NCI-H1048 (cell line): ENCODE data around the gene DOCK1.

Source experiments
- DNase-seq: peaks from one replicate; lab custom pipeline; 2025; lab: John Stamatoyannopoulos, UW

The DOCK1 gene

DNA sequence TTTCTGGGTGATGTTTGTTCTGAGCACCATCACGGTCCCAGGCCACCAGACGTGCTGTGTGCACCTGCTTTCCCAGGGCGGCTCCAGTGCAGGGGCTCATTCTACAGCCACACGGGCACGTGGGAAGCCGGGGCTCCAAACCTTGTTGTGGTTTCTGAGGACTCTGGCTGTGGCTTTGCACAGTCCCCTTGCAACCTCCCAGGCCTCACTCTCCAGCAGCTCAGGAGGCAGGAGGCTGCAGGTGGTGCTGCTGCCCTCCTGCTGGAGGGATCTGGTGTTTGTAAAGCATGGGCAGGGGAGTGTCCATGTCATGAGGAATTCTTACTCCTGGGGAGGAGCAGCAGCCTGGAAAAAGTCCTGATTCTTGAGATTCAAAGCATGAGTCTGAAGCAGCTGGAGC lies 236.9 kb downstream of the DOCK1 start:
- DNase-seq, result no peak

DNA sequence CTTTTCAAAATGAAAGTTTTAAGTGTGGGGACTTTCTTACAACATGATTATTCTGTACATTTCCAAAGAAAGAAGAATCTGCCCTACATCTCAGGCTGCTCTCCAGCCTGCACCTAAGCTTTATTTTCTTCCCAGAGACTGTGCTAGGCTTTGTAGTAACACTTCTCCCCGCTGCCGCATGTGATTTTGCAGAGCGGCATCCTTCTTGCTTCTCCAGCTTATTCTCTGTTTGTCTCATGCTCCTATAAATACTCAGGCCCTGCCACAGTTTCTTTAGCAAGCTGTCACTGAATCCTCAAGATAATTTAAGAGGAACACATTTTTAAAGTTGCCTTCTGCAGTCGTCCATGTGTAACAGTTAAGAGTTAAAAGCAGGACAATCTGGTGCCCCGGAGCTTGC lies 237.6 kb downstream of the DOCK1 start:
- DNase-seq, result no peak

DNA sequence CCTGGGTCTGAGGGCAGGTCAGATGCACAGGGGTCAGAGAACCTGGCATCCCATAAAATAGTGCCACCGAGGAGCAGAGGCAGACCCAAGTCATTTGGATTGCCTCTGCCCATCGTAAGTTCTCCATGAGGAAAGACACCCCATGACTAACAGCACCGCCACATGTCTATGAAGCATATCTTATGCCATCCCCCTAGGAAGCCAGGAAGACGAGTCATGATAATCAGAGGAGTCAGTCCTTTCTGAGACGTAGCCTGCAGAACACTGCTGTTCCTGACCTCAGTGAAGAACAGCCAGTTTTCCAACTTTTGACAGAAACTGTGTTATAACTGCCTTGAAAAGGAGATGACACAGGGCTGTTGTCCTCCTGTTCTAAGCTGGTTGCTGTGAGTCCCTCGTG lies 239.9 kb downstream of the DOCK1 start:
- no peak for DNase-seq

DNA sequence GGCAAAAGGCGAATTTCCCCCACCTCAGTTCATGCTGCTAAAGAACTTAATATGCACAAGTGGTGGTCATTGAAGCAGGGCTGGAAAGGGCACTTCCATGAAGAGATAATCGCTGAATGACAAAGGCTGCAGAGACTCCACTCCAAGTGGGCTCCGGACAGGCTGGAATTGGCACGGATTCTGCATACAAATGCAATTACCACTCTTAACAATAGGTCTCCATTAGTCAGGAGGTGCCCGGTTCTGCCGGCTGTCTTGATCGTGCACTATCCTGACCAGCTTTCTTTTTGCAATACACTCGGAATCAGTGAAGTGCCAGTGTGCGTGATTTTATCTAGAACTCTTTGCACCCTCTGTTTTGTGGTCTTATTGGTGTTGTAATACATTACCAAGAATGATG lies 241.4 kb downstream of the DOCK1 start:
- no peak for DNase-seq

DNA sequence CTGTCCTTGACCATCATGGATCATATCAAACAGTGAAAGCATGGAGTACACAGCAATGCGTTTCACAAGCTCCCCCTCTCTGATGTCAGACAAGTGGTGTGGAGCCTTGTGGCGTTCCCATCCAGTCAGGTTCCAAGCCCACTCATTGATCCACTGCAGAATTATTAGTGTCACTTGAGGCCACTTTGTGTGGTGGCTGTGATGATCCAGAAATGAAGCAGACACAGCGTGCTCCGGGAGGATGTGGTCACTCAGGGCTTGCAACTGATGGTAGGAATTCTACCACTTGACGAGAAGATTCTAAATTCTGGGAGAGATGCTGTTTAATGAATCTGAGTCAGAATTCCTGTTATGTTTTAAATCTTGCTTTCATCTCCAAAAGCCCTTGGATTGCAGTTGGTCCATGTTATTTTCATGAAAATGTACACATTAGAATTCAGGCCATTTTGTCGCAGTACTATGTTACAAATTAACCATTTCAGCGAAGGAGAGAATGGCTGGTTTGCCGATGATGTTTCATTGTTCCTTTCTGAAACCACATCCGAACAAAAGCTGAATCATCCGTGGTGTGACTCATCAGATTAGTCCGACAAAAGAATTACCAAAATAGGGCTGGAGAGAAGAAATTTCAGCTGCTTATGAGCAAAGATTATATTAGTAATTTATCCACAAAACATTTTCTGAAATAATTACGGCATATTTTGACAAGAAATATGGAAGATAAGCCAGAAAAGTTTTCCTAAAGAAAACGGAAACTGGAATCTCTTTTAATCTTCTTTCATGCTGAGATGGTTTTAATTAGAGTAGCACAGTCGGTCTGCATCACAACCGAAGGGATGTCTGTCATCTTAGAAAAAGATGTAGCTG lies 243.1 kb downstream of the DOCK1 start:
- no peak for DNase-seq

DNA sequence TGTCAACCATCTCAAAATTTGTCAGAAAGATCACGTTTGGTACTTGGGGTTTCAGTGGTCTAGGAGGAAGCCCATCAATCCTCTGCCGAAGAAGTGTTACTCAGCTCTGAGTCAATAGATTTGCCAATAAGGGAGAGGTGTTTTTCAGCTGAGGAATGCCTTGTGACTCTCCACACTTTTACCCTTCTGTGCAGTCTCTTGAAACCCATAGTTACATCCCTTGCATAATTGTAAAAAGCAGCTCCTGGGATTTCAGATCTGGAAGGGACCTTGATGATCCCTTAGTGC lies 243.6 kb downstream of the DOCK1 start:
- DNase-seq, result no peak

DNA sequence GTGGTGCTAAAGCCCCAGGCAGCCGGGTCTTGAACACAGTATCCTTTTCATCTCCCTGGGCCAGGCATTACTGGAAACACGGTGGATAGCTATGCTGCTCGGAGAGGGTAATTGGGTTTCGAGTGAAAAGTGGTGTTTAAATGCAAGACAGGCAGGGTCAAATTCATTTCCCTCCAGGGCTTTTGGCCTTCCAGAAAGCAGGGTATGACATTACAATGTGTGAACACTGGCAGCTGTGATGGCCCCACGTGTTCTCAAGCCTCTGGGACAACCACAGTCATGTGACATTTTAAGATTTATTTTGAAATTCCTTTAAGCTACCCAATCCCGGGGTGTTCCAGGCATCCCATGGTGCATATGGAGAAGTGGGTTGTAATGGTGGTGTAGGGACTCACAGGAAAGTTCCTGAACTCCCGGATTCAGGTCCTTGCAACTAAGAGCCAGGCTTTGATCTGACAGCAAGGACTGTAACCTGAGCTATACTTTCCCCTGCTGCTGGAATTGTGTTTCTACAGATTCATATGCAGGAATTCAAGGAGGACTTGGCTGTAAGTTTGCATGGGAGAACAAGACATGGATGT lies 244.4 kb downstream of the DOCK1 start:
- DNase-seq, result no peak

DNA sequence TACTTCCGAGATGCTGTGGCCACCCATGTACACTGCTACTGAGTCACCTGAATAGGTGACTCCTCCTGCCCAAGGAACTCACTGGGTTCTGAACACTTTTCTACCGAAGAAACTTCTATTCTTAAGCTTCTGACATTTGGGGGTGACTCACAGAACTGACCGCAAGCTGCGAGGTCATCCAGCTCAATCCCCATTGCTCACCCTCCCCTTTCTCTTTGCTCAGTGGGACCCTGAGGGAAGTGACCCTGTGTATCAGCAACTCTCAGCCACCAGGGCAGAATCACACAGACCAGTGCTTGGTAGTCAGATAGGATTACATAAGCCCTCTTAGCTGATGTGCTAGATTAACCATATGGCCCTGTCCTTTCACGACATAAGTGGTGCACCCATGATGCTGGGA lies 244.9 kb downstream of the DOCK1 start:
- no peak for DNase-seq

DNA sequence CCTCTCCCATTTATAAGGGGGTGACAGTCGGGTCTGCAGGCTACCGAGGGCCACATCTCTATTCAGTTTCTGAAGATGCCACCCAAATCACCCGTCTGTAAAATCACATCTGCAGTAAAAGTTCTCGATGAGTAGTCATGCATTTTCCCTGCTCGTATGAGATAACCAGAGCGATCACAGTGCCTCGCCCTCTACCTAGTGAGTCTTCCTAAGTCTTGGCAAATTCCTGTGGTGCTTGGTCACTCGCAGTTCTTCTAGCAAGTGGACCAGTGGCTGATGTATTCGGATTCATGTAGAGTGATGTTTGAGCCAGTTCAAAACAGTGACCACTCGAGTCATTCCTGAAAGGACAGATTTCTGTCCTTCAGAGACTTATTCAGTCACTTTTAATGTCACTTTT lies 246.3 kb downstream of the DOCK1 start:
- no peak for DNase-seq

DNA sequence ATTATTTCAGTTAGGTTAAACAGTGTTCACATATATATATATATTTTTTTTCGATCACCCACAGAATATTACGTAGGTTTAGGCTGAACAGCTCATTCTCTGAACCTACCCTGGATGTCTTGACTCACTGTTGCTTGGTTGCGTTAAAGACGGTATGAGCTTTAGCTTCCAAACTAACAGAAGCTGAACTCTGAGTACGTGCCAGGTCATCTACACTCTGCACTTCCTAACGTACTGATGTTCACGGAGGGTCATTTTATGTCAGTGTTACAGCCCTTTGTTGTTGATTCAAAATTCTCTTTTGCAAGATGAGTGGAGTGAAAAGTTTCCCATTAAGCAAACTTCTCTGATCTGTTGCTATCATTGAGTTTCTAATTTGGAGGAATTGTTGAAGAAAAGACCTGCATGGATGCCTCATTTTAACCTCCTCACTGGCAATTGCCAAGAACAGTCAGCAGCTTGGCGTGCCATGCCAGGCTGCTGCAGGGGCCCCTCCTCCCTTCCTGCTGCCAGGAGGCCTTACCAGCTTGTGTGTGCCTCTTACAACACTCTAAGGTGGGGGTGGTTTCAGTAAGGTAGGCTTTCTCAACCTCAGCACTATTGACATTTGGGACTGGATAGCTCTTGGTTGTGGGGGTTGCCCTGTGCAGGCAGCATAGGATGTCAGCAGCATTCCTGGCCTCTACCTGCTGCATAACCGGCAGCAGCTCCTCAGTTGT lies 246.9 kb downstream of the DOCK1 start:
- DNase-seq, result no peak

DNA sequence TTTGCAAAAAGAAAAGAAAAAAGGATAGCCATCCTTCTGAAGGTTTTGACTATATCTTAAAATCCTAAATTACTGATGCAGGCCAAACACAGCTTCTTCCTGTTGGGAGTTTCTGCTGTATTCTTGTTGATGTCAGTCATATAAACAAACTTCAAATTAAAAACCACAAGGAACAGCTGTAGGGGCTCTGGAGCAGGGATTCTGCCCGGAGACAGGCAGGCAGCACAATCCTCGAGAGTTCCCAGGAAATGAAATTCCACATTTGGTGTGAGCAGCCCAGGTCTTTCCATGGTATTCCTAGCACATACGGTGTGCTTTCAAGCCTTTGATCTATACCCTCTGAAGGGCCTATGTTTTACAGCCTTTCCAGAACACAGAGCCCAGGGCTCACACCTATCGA lies 248.0 kb downstream of the DOCK1 start:
- no peak for DNase-seq

DNA sequence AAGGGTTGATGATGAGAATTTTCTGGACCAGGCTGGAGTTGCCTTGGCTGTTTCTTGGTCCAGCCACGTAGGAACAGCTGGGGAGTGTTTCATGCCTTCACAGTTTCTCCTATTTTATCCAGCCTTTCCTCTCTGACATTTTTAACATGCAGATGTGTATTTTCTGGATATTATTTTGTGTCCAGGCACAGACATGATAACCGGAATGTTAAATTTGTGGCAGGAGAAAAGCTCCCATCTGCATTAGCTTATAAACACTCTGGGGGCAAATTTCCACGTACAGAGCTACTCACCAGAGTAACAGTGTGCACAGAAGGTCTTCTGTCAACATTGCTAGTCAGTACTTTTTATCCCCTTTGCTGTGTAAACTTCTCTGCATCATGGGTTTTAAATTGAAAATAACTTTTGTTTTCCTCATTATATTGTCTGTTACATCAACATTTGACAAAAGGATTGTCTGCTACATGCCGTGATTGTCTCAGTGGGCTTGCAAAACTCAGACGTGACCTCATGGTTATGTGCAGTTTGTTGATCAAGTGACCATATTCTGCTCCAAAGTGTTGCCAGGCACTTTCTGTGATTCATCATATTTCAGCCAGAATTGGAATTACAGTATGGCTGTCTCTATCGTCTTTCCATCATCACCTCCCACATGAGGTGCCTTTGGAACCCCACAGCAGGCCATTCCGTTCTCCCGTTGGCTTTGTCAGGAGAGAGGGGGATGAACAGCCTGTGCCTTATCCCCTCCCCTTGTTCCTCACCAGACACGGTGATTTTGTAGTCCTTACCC lies 249.8 kb downstream of the DOCK1 start:
- no peak for DNase-seq

DNA sequence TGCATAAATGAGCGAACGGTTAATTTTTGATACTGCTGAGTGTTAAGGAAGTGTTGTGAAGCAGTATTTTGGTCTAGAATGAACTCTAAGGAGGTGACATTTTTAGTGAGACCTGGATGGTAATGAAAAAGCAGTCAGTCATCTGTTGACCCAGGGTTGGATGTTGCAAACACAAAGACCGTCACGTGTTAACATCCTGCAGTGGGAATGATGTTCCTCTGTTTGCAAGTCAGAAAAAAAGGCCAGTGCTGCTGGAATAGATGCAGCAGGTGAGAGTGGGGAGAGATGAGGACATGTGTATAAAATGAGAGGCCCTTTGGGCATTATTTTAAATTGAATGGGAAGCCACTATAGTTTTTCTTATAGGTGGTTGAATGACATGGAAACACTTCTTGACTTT lies 251.9 kb downstream of the DOCK1 start:
- no peak for DNase-seq

DNA sequence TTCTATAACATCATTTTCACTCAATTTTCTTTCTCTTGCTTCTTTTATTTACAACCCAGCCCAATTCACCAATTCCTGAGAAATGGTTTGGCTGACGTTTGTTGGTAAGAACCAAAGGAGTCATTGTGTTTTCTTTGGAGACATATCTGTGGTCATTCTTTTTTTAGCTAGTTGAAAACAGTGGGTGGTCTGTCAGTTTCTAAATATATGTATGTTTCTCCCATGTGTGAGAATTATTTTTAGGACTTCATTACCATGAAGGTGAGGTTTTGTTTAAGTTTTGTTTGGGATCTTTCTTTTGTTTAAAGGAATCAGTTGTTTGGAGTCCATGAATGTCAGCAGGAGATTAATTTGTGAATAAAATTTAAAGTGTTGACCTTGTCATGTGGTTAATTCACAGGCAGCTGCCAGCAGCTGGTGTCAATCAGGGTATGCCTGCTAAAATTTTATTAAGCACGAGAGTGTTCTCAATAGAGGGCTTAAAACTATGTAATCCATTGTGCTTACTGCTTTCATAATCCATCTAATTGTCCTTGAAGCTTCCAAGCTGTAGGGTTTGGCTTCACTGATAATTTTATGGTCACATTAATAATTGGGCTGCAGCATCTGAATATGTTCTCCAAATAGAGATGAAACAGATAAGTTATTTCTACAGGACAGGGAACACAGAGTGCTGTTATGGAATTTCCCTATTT lies 252.4 kb downstream of the DOCK1 start:
- DNase-seq, result no peak

DNA sequence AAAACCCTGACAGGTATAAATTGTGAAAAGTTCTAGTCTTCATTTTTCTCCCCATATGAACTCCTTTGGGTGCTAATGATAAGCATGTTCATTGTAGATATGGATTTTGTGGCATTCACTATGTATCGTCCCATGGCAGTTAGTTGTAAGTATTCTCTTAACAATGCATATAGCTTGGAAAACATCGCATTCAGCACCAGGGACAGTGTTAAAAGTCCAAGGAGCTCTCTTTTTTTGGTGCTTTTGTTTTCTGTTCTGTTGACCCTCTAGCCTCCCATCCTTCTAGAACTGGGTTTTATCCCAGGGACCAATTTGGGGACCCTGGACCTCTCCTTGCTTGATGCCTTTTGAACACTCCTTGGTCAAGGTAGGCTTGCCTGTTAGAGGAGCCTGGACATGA lies 253.4 kb downstream of the DOCK1 start:
- DNase-seq, result no peak

DNA sequence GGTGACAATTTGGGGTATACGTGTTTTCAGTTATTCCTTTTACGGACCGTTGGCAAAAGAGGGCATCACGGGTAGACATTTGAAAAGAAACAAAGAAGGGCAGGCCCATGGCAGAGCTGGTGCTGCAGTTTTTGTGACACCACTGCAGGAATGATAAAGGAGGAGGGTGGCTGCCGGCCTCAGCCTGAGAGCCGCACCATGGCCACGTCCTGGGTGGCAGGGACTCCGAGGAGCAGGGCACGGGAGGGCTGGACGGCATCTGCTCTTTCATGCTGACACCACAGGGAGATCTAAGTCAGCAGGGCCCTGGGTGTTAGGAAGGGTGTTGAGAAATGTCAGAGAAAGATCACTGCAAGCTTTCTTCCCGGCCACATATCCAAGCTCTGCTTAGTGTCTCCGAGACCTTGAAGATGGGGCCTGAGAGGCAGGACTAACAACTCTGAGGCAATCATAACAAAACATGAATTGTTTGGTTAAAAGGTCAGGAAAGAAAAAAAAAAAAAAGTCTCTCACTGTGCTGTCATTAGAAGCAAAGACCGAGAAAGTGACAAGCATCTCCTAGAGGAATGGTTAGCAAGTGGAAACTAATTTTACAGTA lies 254.5 kb downstream of the DOCK1 start:
- no peak for DNase-seq

DNA sequence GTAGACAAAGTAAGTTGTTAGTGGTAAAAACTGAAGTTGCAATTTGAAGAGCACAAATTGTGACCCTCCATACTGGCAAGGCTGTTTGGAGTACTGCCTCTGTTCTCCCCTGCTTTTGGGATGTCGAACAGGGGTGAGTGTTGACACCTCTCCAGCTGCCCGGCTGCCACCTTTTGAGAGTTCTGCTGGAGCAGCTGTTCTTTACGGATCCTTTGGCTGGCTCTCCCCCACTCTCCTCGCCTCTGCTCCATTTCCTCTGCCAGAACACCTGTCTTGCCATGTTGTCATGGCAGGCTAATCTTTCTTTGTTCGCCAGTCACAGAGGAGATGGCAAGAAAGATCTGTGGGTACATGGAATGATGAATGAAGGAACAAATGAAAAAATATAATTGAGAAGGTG lies 256.3 kb downstream of the DOCK1 start:
- no peak for DNase-seq

DNA sequence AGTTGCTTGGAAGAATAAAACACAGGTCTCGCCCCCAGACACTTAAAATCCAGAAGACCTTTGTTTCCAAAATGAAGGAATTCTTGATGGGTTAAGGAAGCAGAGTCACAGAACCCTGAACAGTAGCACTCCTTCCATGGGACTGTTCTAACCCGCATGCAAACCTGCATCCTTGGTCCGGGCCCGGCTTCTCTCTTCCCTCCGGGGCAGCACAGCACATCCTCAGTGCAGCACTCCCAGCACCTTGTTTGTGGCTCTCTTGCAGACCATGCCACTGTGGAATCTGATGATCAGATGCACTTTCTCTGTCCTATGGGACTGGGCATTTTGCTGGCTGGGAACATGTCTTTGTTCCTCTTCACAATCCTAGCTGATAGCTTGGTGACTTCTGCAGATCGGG lies 257.6 kb downstream of the DOCK1 start:
- no peak for DNase-seq

DNA sequence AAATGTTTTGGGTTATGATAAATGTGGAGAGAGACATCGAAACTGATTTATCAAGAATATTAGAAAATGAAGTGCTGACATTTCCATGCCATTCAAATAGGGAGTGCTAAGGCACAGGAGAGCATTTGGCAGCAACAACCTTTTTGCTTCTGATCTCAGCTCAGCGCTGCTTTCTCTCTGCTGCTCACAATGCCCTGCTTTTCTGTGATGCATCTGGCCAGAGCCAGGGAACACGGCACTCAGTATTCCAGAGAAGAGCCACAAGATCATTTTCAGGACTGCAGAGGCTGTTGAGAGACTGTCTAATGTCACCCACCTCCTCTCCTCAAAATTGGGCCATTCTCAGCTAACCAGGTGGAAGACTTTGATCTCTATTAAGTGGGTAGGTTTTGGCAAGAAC lies 263.0 kb downstream of the DOCK1 start:
- DNase-seq, result no peak

DNA sequence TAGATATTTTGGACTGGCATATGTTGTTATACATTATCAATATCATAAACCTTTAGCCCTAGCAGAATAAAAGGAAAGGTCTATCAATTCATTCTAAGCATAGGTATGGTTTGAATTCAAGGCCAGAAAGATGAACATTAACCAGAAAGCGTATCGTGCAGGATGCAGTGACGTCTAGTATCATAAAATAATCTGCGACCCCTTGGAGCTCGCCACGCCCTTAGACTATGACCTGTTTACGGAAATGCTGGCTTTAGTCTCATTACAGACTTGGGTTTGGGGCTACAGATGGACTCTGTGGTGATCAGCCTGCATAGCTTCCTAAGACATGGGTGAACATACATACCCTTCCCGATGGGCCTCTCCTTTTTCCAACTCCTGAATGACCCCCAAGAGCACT lies 269.6 kb downstream of the DOCK1 start:
- DNase-seq, result no peak

DNA sequence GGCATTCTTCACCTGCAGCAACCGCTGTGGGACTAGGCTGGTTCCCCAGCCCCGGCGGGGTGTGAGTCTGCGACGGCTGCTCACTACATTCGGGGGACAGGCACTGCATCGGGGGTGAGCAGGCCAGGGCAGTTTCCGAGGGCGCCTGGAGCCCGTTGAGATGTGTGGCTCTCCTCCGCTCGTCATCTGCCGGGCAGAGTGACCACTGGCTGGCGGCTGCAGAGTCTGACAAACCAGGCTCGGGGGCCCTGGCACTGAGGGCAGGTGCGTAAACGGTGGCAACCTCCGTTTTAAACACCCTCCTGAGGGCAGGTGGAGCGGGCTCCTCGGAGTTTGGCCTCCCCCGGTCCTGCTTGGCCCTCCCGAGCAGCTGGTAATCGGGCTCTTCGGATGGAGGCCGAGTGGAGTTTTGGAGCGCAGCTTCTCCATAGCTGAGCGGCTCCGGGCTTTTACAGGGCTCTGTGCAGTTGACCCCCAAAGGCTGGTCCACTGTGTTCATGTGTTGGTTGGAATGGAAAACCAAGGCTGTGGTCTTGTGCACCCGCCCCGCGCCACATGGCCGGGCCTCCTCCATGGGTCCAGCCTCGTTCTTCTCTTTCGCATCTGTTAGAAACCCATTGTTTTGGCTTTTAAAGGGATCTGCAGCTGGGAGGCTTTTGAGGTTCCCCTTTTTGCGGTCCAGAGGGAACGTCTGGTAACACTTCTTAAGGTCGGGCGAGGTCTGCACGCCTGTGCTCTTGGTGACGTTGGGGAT lies 270.3 kb downstream of the DOCK1 start:
- no peak for DNase-seq
